ENCODE measurements around the gene CCDC192.

The CCDC192 gene

GRCh38 chr5:127754259-127754658, 51.1 kb downstream of the CCDC192 start:
- TF ChIP-seq KLF1 (tag by site-specific recombination; IDR thresholded peaks at IDR 0.05): no peak
- 0 out of 2 replicates have a peak, but pooled peaks have one; percentile 18 for TF ChIP-seq ZNF398 (tag by site-specific recombination; IDR thresholded peaks at IDR 0.05)
- TF ChIP-seq, protein P1, sequence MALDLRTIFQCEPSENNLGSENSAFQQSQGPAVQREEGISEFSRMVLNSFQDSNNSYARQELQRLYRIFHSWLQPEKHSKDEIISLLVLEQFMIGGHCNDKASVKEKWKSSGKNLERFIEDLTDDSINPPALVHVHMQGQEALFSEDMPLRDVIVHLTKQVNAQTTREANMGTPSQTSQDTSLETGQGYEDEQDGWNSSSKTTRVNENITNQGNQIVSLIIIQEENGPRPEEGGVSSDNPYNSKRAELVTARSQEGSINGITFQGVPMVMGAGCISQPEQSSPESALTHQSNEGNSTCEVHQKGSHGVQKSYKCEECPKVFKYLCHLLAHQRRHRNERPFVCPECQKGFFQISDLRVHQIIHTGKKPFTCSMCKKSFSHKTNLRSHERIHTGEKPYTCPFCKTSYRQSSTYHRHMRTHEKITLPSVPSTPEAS (tag by site-specific recombination; IDR thresholded peaks at IDR 0.05): peak; percentile 89
- Histone ChIP-seq H3K27ac (ENCODE audit: extremely low read depth, low read depth, low read length) (no peak overlapping the region), H3K9me3 (ENCODE audit: control insufficient read depth, insufficient read depth, low read depth, low read length) (no peaks in the 10 kb centered on the region), H3K36me3 (ENCODE audit: control insufficient read depth in 2 of 2, insufficient read depth in 1 of 2, low read length in 2 of 2) (no peaks in the 10 kb centered on the region), H3K4me3 (ENCODE audit: low read depth, low read length) (no peak overlapping the region), H3K4me1 (ENCODE audit: control insufficient read depth, insufficient read depth, low read length) (no peaks in the 10 kb centered on the region)
- POLR2A ChIA-PET: no interaction called here
- CTCF ChIA-PET: interaction anchor here (0.7 to 2.2 kb wide), 3 partner anchors 122 to 191 kb away, joined by 4 to 15 read pairs (median 5); no protein-coding TSS in a partner anchor

DNA sequence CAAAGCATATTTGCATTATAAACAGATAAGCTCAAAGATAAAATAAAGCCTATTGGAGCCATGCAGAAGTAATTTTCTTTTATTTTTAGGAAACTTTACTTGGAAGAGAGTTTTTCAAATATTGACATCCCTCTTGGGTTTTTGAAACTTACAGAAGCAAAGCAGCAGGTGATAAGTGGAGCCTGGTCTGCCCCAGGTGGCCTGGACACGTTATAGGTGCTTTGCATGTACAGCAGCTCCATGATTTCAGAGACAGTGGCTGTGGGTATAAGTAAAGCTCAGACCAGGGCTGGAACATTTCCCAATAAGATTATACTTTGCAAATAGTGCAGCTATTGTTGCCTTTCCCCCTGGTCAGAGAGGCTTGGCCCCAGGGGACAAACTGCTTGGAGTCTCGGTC, 51.5 kb downstream of the CCDC192 start:
- Histone ChIP-seq H3K4me1 (ENCODE audit: control insufficient read depth, insufficient read depth, low read length) (no peaks in the 10 kb centered on the region), H3K36me3 (ENCODE audit: control insufficient read depth in 2 of 2, insufficient read depth in 1 of 2, low read length in 2 of 2) (no peaks in the 10 kb centered on the region), H3K4me3 (ENCODE audit: low read depth, low read length) (no peak overlapping the region), H3K9me3 (ENCODE audit: control insufficient read depth, insufficient read depth, low read depth, low read length) (no peaks in the 10 kb centered on the region), H3K27ac (ENCODE audit: extremely low read depth, low read depth, low read length) (no peak overlapping the region)
- ChIA-PET POLR2A (no interaction called here), CTCF (interaction anchor here (0.7 to 2.2 kb wide), 4 partner anchors 121 to 1331 kb away, joined by 4 to 15 read pairs (median 4); no protein-coding TSS in a partner anchor)
- TF ChIP-seq ZNF350 (tag by site-specific recombination; IDR thresholded peaks at IDR 0.05): no peak
- TF ChIP-seq ZNF624 (tag by site-specific recombination; IDR thresholded peaks at IDR 0.05): no peak
- no peak for TF ChIP-seq ZNF202 (tag by site-specific recombination; IDR thresholded peaks at IDR 0.05; ENCODE audit: borderline replicate concordance)
- TF ChIP-seq ZNF677 (tag by site-specific recombination; IDR thresholded peaks at IDR 0.05): no peak
- TF ChIP-seq, protein P2, sequence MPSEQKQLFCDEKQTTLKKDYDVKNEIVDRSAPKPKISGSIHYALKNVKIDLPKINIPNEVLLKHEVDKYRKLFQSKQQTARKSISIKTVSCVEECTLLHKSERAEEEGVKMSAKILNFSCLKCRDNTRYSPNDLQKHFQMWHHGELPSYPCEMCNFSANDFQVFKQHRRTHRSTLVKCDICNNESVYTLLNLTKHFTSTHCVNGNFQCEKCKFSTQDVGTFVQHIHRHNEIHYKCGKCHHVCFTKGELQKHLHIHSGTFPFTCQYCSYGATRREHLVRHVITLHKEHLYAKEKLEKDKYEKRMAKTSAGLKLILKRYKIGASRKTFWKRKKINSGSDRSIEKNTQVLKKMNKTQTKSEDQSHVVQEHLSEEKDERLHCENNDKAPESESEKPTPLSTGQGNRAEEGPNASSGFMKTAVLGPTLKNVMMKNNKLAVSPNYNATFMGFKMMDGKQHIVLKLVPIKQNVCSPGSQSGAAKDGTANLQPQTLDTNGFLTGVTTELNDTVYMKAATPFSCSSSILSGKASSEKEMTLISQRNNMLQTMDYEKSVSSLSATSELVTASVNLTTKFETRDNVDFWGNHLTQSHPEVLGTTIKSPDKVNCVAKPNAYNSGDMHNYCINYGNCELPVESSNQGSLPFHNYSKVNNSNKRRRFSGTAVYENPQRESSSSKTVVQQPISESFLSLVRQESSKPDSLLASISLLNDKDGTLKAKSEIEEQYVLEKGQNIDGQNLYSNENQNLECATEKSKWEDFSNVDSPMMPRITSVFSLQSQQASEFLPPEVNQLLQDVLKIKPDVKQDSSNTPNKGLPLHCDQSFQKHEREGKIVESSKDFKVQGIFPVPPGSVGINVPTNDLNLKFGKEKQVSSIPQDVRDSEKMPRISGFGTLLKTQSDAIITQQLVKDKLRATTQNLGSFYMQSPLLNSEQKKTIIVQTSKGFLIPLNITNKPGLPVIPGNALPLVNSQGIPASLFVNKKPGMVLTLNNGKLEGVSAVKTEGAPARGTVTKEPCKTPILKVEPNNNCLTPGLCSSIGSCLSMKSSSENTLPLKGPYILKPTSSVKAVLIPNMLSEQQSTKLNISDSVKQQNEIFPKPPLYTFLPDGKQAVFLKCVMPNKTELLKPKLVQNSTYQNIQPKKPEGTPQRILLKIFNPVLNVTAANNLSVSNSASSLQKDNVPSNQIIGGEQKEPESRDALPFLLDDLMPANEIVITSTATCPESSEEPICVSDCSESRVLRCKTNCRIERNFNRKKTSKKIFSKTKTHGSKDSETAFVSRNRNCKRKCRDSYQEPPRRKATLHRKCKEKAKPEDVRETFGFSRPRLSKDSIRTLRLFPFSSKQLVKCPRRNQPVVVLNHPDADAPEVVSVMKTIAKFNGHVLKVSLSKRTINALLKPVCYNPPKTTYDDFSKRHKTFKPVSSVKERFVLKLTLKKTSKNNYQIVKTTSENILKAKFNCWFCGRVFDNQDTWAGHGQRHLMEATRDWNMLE (tag by site-specific recombination; conservative IDR thresholded peaks at IDR 0.05; ENCODE audit: low read depth): no peak
- TF ChIP-seq ZNF645 (tag by site-specific recombination; IDR thresholded peaks at IDR 0.05): no peak
- TF ChIP-seq SP3 (tag by site-specific recombination; IDR thresholded peaks at IDR 0.05): no peak
- TF ChIP-seq ZSCAN5A (tag by site-specific recombination; IDR thresholded peaks at IDR 0.05): no peak
- TF ChIP-seq CTCF (tag by site-specific recombination; IDR thresholded peaks at IDR 0.05): no peak
- TF ChIP-seq REPIN1 (tag by site-specific recombination; IDR thresholded peaks at IDR 0.05; ENCODE audit: low read depth): no peak
- no peak for TF ChIP-seq ZNF529 (tag by site-specific recombination; IDR thresholded peaks at IDR 0.05; ENCODE audit: insufficient replicate concordance)
- TF ChIP-seq ZNF777 (tag by site-specific recombination; IDR thresholded peaks at IDR 0.05; ENCODE audit: borderline replicate concordance): no peak
- no peak for TF ChIP-seq ZNF394 (tag by site-specific recombination; IDR thresholded peaks at IDR 0.05; ENCODE audit: borderline replicate concordance)
